ENCODE results near the gene IGSF23. TPM values are rescaled to one million over a fixed set of nuclear protein-coding genes. Genes with fewer than 3 reads are reported as not detected.

Gene IGSF23
- total and polyA plus RNA-seq, 2 of the 13 experiments (the other 11 are each of a cell fraction or from before 2014, with no cell fraction given), result 2.3 to 8.8 TPM

DNA sequence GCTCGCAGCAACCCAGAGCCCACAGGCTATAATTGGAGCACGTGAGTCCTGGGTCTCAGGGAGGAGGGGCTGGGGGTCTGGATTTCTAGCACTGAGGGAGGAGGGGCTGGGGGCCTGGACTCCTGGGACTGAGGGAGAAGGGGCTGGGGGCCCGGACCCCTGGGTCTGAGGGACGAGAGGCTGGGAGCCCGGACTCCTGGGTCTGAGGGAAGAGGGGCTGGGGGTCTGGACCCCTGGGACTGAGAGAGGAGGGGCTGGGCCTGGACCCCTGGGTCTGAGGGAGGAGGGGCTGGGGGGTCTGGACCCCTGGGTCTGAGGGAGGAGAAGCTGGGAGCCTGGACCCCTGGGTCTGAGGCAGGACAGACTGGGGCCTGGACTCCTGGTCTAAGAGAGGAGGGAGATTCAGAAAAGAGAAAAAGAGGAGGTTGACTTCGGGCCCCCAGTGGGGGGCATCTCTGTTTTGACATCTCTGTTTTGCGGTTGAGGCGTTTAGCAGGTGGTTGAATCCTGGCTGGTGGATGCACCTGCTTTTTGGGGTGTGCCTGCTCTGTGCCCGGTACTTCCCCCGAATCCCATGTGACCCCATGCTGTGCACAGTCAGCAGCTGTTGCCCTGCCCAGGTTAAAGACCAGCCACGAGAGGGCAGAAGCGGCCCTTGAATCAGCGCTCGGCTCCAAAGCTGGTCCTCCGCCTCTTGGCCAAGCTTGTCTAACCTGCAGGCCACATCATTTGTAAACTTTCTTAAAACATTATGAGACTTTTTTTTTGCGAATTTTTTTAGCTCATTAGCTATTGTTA lies 40.8 kb downstream of the IGSF23 start:
- BruUV-seq (replicated peaks), result TSS peak; percentile 27
- Histone ChIP-seq H3K4me1 (ENCODE audit: insufficient read depth, low read length) (no peaks in the 10 kb centered on the region), H4K20me1 (ENCODE audit: insufficient read depth, low read length) (no peaks in the 10 kb centered on the region), H3K9ac (ENCODE audit: insufficient read depth, low read depth, low read length) (no peak overlapping the region), H3K79me2 (ENCODE audit: insufficient read depth, low read length) (no peaks in the 10 kb centered on the region), H3K4me3 (replicated peaks in 1 of 3; ENCODE audit: insufficient read depth in 1 of 3, low read depth in 2 of 3, low read length in 3 of 3) (no peak overlapping the region), H3K36me3 (replicated peaks in 1 of 2; ENCODE audit: control insufficient read depth in 1 of 2, insufficient read depth in 2 of 2, low read length in 2 of 2) (peaks cover 48 to 85% of the 10 kb centered on the region in 2 experiments), H3K9me3 (ENCODE audit: low read length) (no peaks in the 10 kb centered on the region), H2AFZ (ENCODE audit: low read length) (no peak overlapping the region), H3K27ac (ENCODE audit: extremely low read length, insufficient read depth, low read length) (no peak overlapping the region), H3K4me2 (ENCODE audit: low read depth, low read length) (no peak overlapping the region), H3K27me3 (ENCODE audit: control insufficient read depth in 1 of 2, insufficient read depth in 2 of 2, low read length in 2 of 2) (no peaks in the 10 kb centered on the region)
- CTCF ChIA-PET (ENCODE audit: low intra/inter-chr PET ratio, low total read pairs), result interaction anchor here (1.9 to 5.4 kb wide), 3 partner anchors 43 to 83 kb away, joined by 5 to 45 read pairs (median 21); no protein-coding TSS in a partner anchor
- intact Hi-C loops (cut with micrococcal nuclease; ENCODE audit: unreplicated experiment), result no loop called here
- no peak for FAIRE-seq
- ATAC-seq, result peak; percentile 75
- POLR2A ChIA-PET, result interaction anchor here (0.6 to 3.4 kb wide), 10 partner anchors 9 to 83 kb away, joined by 3 to 22 read pairs (median 6); partner anchors contain the start of genes IGSF23 and PVR
- in situ Hi-C loops (cut with HindIII; ENCODE audit: extremely low pct_ligation_motif_present, low pct_unique_long_range_greater_than_20kb), result no loop called here
- 80% methylated on average over 16 of the region's 16 CpGs for WGBS (ENCODE audit: low lambda C conversion rate)
- DNase-seq (ENCODE audit: low spot score), result peak; percentile 36
- no peak for TF ChIP-seq ZNF143 (CRISPR knock-in tag; IDR thresholded peaks at IDR 0.05)
- TF ChIP-seq, protein P1, sequence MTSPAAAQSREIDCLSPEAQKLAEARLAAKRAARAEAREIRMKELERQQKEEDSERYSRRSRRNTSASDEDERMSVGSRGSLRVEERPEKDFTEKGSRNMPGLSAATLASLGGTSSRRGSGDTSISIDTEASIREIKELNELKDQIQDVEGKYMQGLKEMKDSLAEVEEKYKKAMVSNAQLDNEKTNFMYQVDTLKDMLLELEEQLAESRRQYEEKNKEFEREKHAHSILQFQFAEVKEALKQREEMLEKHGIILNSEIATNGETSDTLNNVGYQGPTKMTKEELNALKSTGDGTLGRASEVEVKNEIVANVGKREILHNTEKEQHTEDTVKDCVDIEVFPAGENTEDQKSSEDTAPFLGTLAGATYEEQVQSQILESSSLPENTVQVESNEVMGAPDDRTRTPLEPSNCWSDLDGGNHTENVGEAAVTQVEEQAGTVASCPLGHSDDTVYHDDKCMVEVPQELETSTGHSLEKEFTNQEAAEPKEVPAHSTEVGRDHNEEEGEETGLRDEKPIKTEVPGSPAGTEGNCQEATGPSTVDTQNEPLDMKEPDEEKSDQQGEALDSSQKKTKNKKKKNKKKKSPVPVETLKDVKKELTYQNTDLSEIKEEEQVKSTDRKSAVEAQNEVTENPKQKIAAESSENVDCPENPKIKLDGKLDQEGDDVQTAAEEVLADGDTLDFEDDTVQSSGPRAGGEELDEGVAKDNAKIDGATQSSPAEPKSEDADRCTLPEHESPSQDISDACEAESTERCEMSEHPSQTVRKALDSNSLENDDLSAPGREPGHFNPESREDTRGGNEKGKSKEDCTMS (CRISPR knock-in tag; conservative IDR thresholded peaks at IDR 0.05), result no peak
- TF ChIP-seq, protein P2, sequence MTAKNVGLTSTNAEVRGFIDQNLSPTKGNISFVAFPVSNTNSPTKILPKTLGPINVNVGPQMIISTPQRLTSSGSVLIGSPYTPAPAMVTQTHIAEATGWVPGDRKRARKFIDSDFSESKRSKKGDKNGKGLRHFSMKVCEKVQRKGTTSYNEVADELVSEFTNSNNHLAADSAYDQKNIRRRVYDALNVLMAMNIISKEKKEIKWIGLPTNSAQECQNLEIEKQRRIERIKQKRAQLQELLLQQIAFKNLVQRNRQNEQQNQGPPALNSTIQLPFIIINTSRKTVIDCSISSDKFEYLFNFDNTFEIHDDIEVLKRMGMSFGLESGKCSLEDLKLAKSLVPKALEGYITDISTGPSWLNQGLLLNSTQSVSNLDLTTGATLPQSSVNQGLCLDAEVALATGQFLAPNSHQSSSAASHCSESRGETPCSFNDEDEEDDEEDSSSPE (CRISPR knock-in tag; IDR thresholded peaks at IDR 0.05), result no peak
- no peak for TF ChIP-seq HNRNPLL (IDR thresholded peaks at IDR 0.05; ENCODE audit: low read depth, low read length, poor library complexity, severe bottlenecking)
- TF ChIP-seq, protein P3, sequence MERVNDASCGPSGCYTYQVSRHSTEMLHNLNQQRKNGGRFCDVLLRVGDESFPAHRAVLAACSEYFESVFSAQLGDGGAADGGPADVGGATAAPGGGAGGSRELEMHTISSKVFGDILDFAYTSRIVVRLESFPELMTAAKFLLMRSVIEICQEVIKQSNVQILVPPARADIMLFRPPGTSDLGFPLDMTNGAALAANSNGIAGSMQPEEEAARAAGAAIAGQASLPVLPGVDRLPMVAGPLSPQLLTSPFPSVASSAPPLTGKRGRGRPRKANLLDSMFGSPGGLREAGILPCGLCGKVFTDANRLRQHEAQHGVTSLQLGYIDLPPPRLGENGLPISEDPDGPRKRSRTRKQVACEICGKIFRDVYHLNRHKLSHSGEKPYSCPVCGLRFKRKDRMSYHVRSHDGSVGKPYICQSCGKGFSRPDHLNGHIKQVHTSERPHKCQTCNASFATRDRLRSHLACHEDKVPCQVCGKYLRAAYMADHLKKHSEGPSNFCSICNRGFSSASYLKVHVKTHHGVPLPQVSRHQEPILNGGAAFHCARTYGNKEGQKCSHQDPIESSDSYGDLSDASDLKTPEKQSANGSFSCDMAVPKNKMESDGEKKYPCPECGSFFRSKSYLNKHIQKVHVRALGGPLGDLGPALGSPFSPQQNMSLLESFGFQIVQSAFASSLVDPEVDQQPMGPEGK (CRISPR knock-in tag; IDR thresholded peaks at IDR 0.05), result no peak
- TF ChIP-seq KMT2A (CRISPR knock-in tag; IDR thresholded peaks at IDR 0.05), result no peak
- no peak for TF ChIP-seq EZH2 (conservative IDR thresholded peaks at IDR 0.05; ENCODE audit: low read depth, low read length)
- 0 out of 2 replicates have a peak, but pooled peaks have one; percentile 38 for TF ChIP-seq MAFG (CRISPR knock-in tag; IDR thresholded peaks at IDR 0.05)
- no peak for TF ChIP-seq NFIC (IDR thresholded peaks at IDR 0.05; ENCODE audit: low read length)
- no peak for TF ChIP-seq TSC22D2 (CRISPR knock-in tag; IDR thresholded peaks at IDR 0.05; ENCODE audit: borderline replicate concordance)
- no peak for TF ChIP-seq MZF1 (CRISPR knock-in tag; IDR thresholded peaks at IDR 0.05; ENCODE audit: borderline replicate concordance)
- no peak for TF ChIP-seq HIVEP1 (CRISPR knock-in tag; IDR thresholded peaks at IDR 0.05)
- TF ChIP-seq, protein P4, sequence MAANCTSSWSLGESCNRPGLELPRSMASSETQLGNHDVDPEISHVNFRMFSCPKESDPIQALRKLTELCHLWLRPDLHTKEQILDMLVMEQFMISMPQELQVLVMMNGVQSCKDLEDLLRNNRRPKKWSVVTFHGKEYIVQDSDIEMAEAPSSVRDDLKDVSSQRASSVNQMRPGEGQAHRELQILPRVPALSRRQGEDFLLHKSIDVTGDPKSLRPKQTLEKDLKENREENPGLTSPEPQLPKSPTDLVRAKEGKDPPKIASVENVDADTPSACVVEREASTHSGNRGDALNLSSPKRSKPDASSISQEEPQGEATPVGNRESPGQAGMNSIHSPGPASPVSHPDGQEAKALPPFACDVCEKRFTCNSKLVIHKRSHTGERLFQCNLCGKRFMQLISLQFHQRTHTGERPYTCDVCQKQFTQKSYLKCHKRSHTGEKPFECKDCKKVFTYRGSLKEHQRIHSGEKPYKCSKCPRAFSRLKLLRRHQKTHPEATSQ (CRISPR knock-in tag; IDR thresholded peaks at IDR 0.05; ENCODE audit: borderline replicate concordance), result no peak
